A673 (cell line): Measurements from ENCODE around the gene HECW1. TPM values are rescaled to one million over a fixed set of nuclear protein-coding genes. Genes with fewer than 3 reads are reported as not detected.
A peak's percentile ranks its signal among the peaks of the same experiment; 100 is the strongest.
"Not testable (repeated sequence)": the region's sequence is repeated elsewhere in the genome, so short reads cannot be mapped to it uniquely, and the experiment has no call there.

Experiments
- BruUV-seq: library from RNA; stranded (reverse); fragments of 400-500 nt; replicated peaks from 2 replicates; lab custom pipeline; 2021; lab: Mats Ljungman, UMichigan
- CTCF ChIA-PET: fragments of 300-600 bp; sonication (Branson Sonifier 250); formaldehyde crosslinking; loops from one replicate; lab custom pipeline; 2022; ENCODE audit warnings: antibody characterized with exemption; lab: Charles Lee
- POLR2A ChIA-PET: fragments of 300-600 bp; sonication (Branson Sonifier 250); formaldehyde crosslinking; loops from one replicate; lab custom pipeline; 2022; ENCODE audit warnings: antibody characterized with exemption; ENCODE audit not compliant: low non-redundant PET; lab: Charles Lee
- DNase-seq: peaks from one replicate; pipeline ENCODE4 v3.0.0-alpha.2; 2015; ENCODE audit warnings: low spot score
- H3K27ac ChIP-seq: fragments of 200-600 bp; sonication (generic); 2 replicates; pipeline ENCODE4 v1.5.1; 2016; ENCODE audit warnings: mixed run types, low read depth, mild to moderate bottlenecking, mixed read lengths, antibody characterized with exemption, low read length; ENCODE audit not compliant: poor library complexity, severe bottlenecking
- H3K27me3 ChIP-seq: fragments of 200-600 bp; sonication (generic); replicated peaks from 2 replicates; pipeline ENCODE4 v1.6.1; 2017; ENCODE audit warnings: mixed run types, low read depth, mild to moderate bottlenecking, mixed read lengths, antibody characterized with exemption, low read length; ENCODE audit not compliant: insufficient read depth, poor library complexity
- H3K36me3 ChIP-seq: fragments of 200-600 bp; sonication (generic); 2 replicates; pipeline ENCODE4 v1.6.1; 2016; ENCODE audit warnings: mixed run types, mild to moderate bottlenecking, mixed read lengths, antibody characterized with exemption, low read length; ENCODE audit not compliant: insufficient read depth, poor library complexity, severe bottlenecking
- H3K4me1 ChIP-seq: fragments of 200-600 bp; sonication (generic); 2 replicates; pipeline ENCODE4 v1.6.1; 2017; ENCODE audit warnings: mixed run types, mild to moderate bottlenecking, mixed read lengths, antibody characterized with exemption, low read length; ENCODE audit not compliant: insufficient read depth, poor library complexity, severe bottlenecking
- H3K4me3 ChIP-seq: fragments of 200-600 bp; sonication (generic); 2 replicates; pipeline ENCODE4 v1.5.1; 2016; ENCODE audit warnings: low read depth, mixed run types, mild to moderate bottlenecking, mixed read lengths, low read length; ENCODE audit not compliant: poor library complexity, severe bottlenecking
- H3K9me3 ChIP-seq: fragments of 200-600 bp; sonication (generic); 2 replicates; pipeline ENCODE4 v1.6.1; 2016; ENCODE audit warnings: mixed run types, low read depth, mild to moderate bottlenecking, mixed read lengths, antibody characterized with exemption, low read length; ENCODE audit not compliant: poor library complexity, severe bottlenecking
- EZH2 ChIP-seq: fragments of 200-600 bp; sonication (generic); IDR thresholded peaks from 2 replicates; pipeline ENCODE4 v1.6.1; 2017; ENCODE audit warnings: borderline replicate concordance, low read depth, mild to moderate bottlenecking, mixed read lengths, antibody characterized with exemption, low read length; ENCODE audit not compliant: poor library complexity, severe bottlenecking
- intact Hi-C: fragments of 100-400 bp; cut with micrococcal nuclease; formaldehyde crosslinking; loops from one replicate; pipeline ENCODE4 v1.10.0; 2022; ENCODE audit not compliant: unreplicated experiment
- total RNA-seq: library from RNA; stranded (reverse); gene quantifications from 2 replicates; pipeline ENCODE4 v1.2.3, GENCODE V29; 2021
- TF ChIP-seq, protein P1 (sequence below): fragments of 300-800, 200-600 bp; sonication (generic); conservative IDR thresholded peaks from 2 replicates; pipeline ENCODE4 v1.5.1; 2017; ENCODE audit warnings: low read depth, mild to moderate bottlenecking, antibody characterized with exemption, low read length, moderate library complexity, mixed read lengths

Gene HECW1
- total RNA-seq, 1 experiment from 2014 or later: 0.39 TPM

DNA sequence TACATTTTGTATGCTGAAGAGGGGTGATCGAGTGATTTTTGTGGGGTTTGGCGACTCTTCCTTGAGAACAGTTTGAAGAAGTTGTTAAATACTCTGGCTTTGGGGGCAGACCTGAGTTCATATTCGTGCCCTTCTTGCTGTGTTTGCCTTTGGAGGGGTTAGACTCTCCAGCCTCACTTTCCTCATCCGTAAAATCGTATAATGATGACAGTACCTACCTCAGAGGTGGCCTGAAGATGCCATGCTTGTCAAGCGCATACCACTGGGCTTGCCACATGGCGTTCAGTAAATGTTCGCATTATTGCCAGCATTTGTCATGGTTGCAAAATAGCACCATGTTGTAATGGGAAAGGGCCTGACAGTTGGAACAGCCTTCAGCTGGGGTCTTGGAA, 471.7 kb downstream of the HECW1 start:
- ChIA-PET CTCF (interaction anchor here (0.6 to 2.3 kb wide), 5 partner anchors 54 to 323 kb away, joined by 3 to 14 read pairs (median 4); no protein-coding TSS in a partner anchor), POLR2A (no interaction called here)
- Histone ChIP-seq H3K4me3 (peak overlapping the region; percentile 89), H3K36me3 (no peaks in the 10 kb centered on the region), H3K27me3 (peaks cover 5% of the 10 kb centered on the region), H3K9me3 (no peaks in the 10 kb centered on the region), H3K27ac (peak overlapping the region; percentile 88), H3K4me1 (peaks cover 35% of the 10 kb centered on the region)
- TF ChIP-seq, protein P1, sequence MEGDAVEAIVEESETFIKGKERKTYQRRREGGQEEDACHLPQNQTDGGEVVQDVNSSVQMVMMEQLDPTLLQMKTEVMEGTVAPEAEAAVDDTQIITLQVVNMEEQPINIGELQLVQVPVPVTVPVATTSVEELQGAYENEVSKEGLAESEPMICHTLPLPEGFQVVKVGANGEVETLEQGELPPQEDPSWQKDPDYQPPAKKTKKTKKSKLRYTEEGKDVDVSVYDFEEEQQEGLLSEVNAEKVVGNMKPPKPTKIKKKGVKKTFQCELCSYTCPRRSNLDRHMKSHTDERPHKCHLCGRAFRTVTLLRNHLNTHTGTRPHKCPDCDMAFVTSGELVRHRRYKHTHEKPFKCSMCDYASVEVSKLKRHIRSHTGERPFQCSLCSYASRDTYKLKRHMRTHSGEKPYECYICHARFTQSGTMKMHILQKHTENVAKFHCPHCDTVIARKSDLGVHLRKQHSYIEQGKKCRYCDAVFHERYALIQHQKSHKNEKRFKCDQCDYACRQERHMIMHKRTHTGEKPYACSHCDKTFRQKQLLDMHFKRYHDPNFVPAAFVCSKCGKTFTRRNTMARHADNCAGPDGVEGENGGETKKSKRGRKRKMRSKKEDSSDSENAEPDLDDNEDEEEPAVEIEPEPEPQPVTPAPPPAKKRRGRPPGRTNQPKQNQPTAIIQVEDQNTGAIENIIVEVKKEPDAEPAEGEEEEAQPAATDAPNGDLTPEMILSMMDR: no peak
- no peak for TF ChIP-seq EZH2
- DNase-seq: peak; percentile 63
- BruUV-seq: TSS peak; percentile 34
- intact Hi-C loops: no loop called here

DNA sequence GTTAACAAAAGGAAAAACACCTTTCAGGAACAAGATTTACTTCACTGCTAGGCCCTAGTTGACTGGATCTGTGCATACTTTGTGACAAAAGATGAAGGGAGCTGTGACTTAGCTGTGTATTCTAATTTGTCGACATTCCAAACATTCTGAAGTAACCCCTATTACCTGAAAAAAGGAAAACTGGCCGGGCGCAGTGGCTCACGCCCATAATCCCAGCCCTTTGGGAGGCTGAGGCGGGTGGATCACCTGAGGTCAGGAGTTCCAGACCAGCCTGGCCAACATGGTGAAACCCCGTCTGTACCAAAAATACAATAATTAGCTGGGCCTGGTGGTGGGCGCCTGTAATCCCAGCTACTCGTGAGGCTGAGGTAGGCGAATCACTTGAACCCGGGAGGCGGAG, 472.3 kb downstream of the HECW1 start:
- H3K27ac ChIP-seq, intact Hi-C loops, H3K36me3 ChIP-seq, H3K9me3 ChIP-seq, BruUV-seq, POLR2A ChIA-PET, H3K27me3 ChIP-seq, DNase-seq: not testable (repeated sequence)
- Histone ChIP-seq H3K4me3 (peak overlapping the region; percentile 89), H3K4me1 (peaks cover 35% of the 10 kb centered on the region)
- CTCF ChIA-PET: interaction anchor here (0.6 to 1.6 kb wide), 3 partner anchors 54 to 244 kb away, joined by 3 to 8 read pairs (median 4); no protein-coding TSS in a partner anchor

DNA sequence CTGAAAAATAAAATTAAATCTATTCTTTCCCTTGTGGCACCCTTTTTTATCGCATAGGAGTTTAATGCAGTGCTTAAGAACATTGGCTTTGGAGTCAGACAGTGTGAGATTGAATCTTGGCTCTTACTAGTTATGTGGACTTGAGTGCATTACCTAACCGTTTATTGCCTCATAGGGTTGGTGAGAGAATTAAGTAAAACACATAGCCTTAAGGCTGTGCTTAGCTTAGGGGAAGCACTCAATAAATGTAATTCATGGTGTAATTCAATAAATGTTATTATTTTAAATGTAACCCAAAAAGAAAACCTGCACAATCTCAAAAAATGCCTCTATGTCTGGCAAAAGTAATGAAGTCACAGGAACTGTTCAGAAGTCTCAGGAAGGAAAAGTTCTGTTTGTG, 473.1 kb downstream of the HECW1 start:
- H3K4me3 ChIP-seq: peak overlapping the region; percentile 9

More for the DNA sequence above, 473.1 kb downstream of the HECW1 start:
- POLR2A ChIA-PET: no interaction called here
- Histone ChIP-seq H3K27ac (no peak overlapping the region), H3K4me1 (peaks cover 35% of the 10 kb centered on the region), H3K36me3 (no peaks in the 10 kb centered on the region), H3K9me3 (no peaks in the 10 kb centered on the region), H3K27me3 (peaks cover 5% of the 10 kb centered on the region)
- TF ChIP-seq EZH2: no peak
- TF ChIP-seq, protein P1: no peak
- CTCF ChIA-PET: interaction anchor here (1.6 kb wide), 1 partner anchor 114 kb away, joined by 4 read pairs; no protein-coding TSS in a partner anchor
- intact Hi-C loops: no loop called here
- DNase-seq: peak; percentile 41
- no TSS peak for BruUV-seq
